Islet of Langerhans (tissue), 1 donor: ENCODE results near the gene RHEX.

Experiments
- FAIRE-seq: peaks from one replicate; lab custom pipeline; 2011; peaks lifted over from hg19 to GRCh38; lab: Jason Lieb, UNC

The RHEX gene

GRCh38 chr1:206097381-206097780 lies 44.4 kb downstream of the RHEX start:
- no peak for FAIRE-seq

- no peak for FAIRE-seq
These were observed 45.4 kb downstream of the RHEX start for GRCh38 chr1:206098242-206098919.

GRCh38 chr1:206100226-206100815 lies 47.3 kb downstream of the RHEX start:
- FAIRE-seq, result no peak

GRCh38 chr1:206101351-206102045 lies 48.5 kb downstream of the RHEX start:
- no peak for FAIRE-seq

GRCh38 chr1:206102292-206102936 lies 49.4 kb downstream of the RHEX start:
- FAIRE-seq, result no peak

- FAIRE-seq, result no peak
These were observed 51.0 kb downstream of the RHEX start for GRCh38 chr1:206103979-206104378.

- no peak for FAIRE-seq
These were observed 52.6 kb downstream of the RHEX start for GRCh38 chr1:206105464-206105995.

- FAIRE-seq, result no peak
These were observed 53.6 kb downstream of the RHEX start for GRCh38 chr1:206106328-206107167.

- FAIRE-seq, result no peak
These were observed 54.2 kb downstream of the RHEX start for GRCh38 chr1:206107168-206107544.

- no peak for FAIRE-seq
These were observed 55.7 kb downstream of the RHEX start for GRCh38 chr1:206108635-206109034.

- no peak for FAIRE-seq
These were observed 56.7 kb downstream of the RHEX start for GRCh38 chr1:206109718-206110117.

- no peak for FAIRE-seq
These were observed 57.2 kb downstream of the RHEX start for GRCh38 chr1:206110161-206110560.

GRCh38 chr1:206110820-206111219 lies 57.8 kb downstream of the RHEX start:
- no peak for FAIRE-seq

- FAIRE-seq, result no peak
These were observed 58.4 kb downstream of the RHEX start for GRCh38 chr1:206111271-206111927.

- FAIRE-seq, result no peak
These were observed 59.8 kb downstream of the RHEX start for GRCh38 chr1:206112600-206113301.

GRCh38 chr1:206114692-206115640 lies 62.0 kb downstream of the RHEX start:
- FAIRE-seq, result no peak

GRCh38 chr1:206115791-206116190 lies 62.8 kb downstream of the RHEX start:
- no peak for FAIRE-seq

GRCh38 chr1:206116191-206116872 lies 63.4 kb downstream of the RHEX start:
- FAIRE-seq, result no peak

- no peak for FAIRE-seq
These were observed 63.8 kb downstream of the RHEX start for GRCh38 chr1:206116873-206117150.
